Lower leg skin (tissue), 4 donors: ENCODE results near the gene RASSF1. TPM values are rescaled to one million over a fixed set of nuclear protein-coding genes. Genes with fewer than 3 reads are reported as not detected.

ENCODE experiments used
- DNase-seq, 2 donors: peaks; one replicate each; pipeline ENCODE4 v3.0.0-alpha.2; 2019; ENCODE audit warnings: low spot score in 2 of 2
- H3K4me3 ChIP-seq: fragments of 200-600 bp; sonication (generic); 2 replicates; pipeline ENCODE4 v1.5.1; 2017; ENCODE audit warnings: mild to moderate bottlenecking, low read depth; ENCODE audit not compliant: poor library complexity, severe bottlenecking
- CTCF ChIP-seq, 3 donors: fragments of 450-650 bp; IDR thresholded peaks; one replicate each; pipeline ENCODE4 v1.5.1; 2016; ENCODE audit warnings: antibody characterized with exemption in 3 of 3, mild to moderate bottlenecking in 3 of 3, moderate library complexity in 2 of 3
- POLR2A ChIP-seq, 2 donors: fragments of 450-650 bp; IDR thresholded peaks; one replicate each; pipeline ENCODE4 v1.6.1; 2016 to 2017; ENCODE audit warnings: antibody characterized with exemption in 2 of 2, mild to moderate bottlenecking in 1 of 2, moderate library complexity in 1 of 2
- WGBS, 2 donors: methylation state at CpG; one replicate each; pipeline ENCODE4 v1.1.5; 2018; 5-methylcytosine and 5-hydroxymethylcytosine counted together
- intact Hi-C: fragments of 100-400 bp; cut with DNase I; formaldehyde crosslinking; loops from one replicate; pipeline ENCODE4 v1.15.0; 2023; ENCODE audit warnings: low total_unique reads
- total RNA-seq, 4 donors: library from RNA; depleted of rRNA; stranded (reverse); fragments of >200 nt; gene quantifications; one replicate each; pipeline ENCODE4 v1.1.0, GENCODE V29; 2016

The RASSF1 gene
- total RNA-seq, 4 donors from 2014 or later, result 33.5 to 50.0 (median 47.2) TPM

GRCh38 chr3:50355829-50356552 is 15.4 kb upstream of the RASSF1 start:
- H3K4me3 ChIP-seq, result no peak overlapping the region
- WGBS, 2 donors, result 53 to 57% methylated on average over 5 of the region's 5 CpGs
- TF ChIP-seq CTCF (IDR thresholded peaks at IDR 0.05) (no peak), POLR2A (IDR thresholded peaks at IDR 0.05) (no peak)
- intact Hi-C loops, result no loop called here
- DNase-seq, result no peak

GRCh38 chr3:50354850-50355249 is 14.2 kb upstream of the RASSF1 start:
- 74 to 81% methylated on average over 6 to 7 of the region's 7 CpGs for WGBS, 2 donors
- intact Hi-C loops, result no loop called here
- no peak for DNase-seq
- no peak overlapping the region for H3K4me3 ChIP-seq
- TF ChIP-seq POLR2A (IDR thresholded peaks at IDR 0.05) (no peak), CTCF (IDR thresholded peaks at IDR 0.05) (no peak)

- intact Hi-C loops, result no loop called here
- no peak for DNase-seq
- 73 to 74% methylated on average over 5 of the region's 5 CpGs for WGBS, 2 donors
- no peak overlapping the region for H3K4me3 ChIP-seq
- TF ChIP-seq CTCF (IDR thresholded peaks at IDR 0.05), result no peak
These were observed 13.6 kb upstream of the RASSF1 start for GRCh38 chr3:50354186-50354764.

- WGBS, 2 donors, result 76 to 77% methylated on average over 12 of the region's 12 CpGs
- H3K4me3 ChIP-seq, result no peak overlapping the region
- TF ChIP-seq CTCF (IDR thresholded peaks at IDR 0.05) (no peak), POLR2A (IDR thresholded peaks at IDR 0.05) (no peak)
- no peak for DNase-seq
- intact Hi-C loops, result no loop called here
These were observed 12.8 kb upstream of the RASSF1 start for GRCh38 chr3:50353245-50354004.

- intact Hi-C loops, result no loop called here
- no peak for TF ChIP-seq POLR2A (IDR thresholded peaks at IDR 0.05)
- TF ChIP-seq CTCF (IDR thresholded peaks at IDR 0.05), result no peak
- WGBS, 2 donors, result 32 to 43% methylated on average over 2 of the region's 2 CpGs
These were observed 12.1 kb upstream of the RASSF1 start for GRCh38 chr3:50352781-50353180.

More at GRCh38 chr3:50352781-50353180, 12.1 kb upstream of the RASSF1 start:
- no peak overlapping the region for H3K4me3 ChIP-seq
- DNase-seq, result no peak
